ENCODE data around the gene ANKMY2.

ANKMY2 gene

DNA sequence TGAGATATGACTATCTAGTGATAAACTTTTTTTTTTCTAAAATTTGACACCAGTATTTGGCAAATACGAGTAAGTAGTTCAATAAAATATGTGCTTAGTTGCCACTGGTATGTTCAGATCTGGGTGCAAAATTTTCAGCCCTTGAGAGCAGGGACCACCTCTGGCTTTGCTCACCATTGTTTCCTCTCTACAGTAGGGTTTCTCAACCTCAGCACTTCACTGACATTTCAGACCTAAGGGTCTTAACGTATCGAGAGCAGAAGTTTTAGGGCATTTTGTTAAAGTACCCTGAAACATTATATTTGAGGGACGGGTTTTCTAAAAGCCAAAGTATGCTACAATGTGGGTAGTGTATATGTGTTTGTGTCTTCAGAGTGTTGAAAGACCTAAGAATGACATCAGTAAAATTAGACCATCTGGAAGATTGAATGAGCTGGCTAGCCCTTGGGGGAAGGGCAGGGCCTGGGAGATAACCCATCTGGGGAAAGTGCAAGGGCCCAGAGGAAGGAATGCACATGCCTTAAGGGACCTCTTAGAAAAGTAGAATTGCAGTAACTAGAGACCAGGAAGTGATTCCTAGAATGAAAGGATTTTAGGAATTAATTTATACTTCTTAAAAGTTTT, 12.2 kb upstream of the ANKMY2 start:
- no peak overlapping the region for H3K4me3 ChIP-seq (ENCODE audit: low read depth, low read length)
- TF ChIP-seq, protein P1, sequence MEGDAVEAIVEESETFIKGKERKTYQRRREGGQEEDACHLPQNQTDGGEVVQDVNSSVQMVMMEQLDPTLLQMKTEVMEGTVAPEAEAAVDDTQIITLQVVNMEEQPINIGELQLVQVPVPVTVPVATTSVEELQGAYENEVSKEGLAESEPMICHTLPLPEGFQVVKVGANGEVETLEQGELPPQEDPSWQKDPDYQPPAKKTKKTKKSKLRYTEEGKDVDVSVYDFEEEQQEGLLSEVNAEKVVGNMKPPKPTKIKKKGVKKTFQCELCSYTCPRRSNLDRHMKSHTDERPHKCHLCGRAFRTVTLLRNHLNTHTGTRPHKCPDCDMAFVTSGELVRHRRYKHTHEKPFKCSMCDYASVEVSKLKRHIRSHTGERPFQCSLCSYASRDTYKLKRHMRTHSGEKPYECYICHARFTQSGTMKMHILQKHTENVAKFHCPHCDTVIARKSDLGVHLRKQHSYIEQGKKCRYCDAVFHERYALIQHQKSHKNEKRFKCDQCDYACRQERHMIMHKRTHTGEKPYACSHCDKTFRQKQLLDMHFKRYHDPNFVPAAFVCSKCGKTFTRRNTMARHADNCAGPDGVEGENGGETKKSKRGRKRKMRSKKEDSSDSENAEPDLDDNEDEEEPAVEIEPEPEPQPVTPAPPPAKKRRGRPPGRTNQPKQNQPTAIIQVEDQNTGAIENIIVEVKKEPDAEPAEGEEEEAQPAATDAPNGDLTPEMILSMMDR (IDR thresholded peaks at IDR 0.05; ENCODE audit: insufficient read depth, low read depth, low read length, missing control alignments), result no peak
- no peak for DNase-seq (ENCODE audit: low read depth)

DNA sequence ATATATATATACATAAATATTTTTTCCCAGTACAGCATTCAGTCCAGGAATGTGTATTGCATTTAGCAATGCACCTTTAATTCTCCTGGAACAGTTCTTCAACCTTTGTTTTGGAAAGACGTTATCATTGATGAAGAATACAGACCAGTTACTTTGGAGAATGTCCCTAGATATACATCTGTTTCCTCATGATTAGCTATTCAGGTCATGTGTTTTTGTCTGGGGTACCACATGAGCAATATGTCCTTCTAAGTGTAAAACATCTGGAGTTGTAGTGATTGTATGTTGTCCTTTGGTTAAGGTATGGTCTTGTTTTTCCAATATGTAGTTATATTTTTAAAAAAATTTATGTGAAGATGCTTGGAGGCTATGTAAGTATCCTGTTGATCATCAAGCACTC, 10.6 kb upstream of the ANKMY2 start:
- TF ChIP-seq, protein P1 (IDR thresholded peaks at IDR 0.05; ENCODE audit: insufficient read depth, low read depth, low read length, missing control alignments), result no peak
- H3K4me3 ChIP-seq (ENCODE audit: low read depth, low read length), result no peak overlapping the region
- no peak for DNase-seq (ENCODE audit: low read depth)

DNA sequence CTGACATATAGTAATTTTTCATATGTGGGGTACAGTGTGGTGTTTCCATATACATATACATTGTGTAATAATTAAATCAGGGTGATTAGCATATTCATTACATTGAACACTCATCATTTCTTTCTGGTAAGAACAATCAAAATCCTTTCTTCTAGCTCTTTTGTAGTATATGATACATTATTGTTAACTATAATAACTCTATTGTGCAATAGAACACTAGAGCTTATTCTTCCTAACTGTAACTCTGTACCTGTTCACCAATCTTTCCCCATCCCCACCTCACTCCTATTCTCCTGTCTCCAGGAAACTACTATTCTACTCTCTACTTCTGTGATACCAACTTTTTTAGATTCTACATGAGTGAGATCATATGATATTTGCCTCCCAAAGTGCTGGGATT, 9.8 kb upstream of the ANKMY2 start:
- no peak for DNase-seq (ENCODE audit: low read depth)
- TF ChIP-seq, protein P1 (IDR thresholded peaks at IDR 0.05; ENCODE audit: insufficient read depth, low read depth, low read length, missing control alignments), result no peak
- no peak overlapping the region for H3K4me3 ChIP-seq (ENCODE audit: low read depth, low read length)

DNA sequence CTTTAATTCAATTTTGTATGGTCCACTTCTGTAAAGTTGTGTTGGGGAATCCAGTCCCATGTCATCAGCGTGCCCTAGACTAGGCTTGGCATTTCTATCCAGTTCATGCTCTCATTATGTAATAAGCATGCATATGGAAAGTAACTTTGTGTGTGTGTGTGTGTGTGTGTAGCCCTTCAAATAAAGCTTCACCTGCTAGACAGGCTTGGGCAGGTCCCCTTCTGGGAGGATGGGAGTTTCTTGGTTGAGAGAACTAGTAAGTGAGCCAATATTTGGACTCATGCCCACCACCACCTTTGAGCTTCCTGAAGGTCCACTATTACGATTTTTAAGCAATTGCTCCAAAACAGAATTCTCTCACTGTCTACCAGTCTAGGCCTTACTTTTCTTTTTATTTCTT, 7.3 kb upstream of the ANKMY2 start:
- TF ChIP-seq, protein P1 (IDR thresholded peaks at IDR 0.05; ENCODE audit: insufficient read depth, low read depth, low read length, missing control alignments), result no peak
- no peak overlapping the region for H3K4me3 ChIP-seq (ENCODE audit: low read depth, low read length)
- no peak for DNase-seq (ENCODE audit: low read depth)

DNA sequence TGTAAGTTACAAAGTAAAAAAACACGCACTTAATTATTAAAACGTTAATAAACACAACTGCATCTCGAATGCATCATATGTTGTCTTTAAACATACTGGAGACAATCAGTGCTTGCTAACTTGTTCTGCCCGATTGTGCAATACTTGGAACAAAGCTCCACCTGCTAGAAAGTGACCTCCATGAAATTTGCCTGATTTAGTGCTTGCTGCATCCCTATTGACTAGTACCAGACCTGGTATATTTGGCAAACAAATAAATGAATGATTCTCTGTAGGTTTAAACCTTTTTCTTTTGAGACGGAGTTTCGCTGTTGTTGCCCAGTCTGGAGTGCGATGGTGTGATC, 6.7 kb upstream of the ANKMY2 start:
- TF ChIP-seq, protein P1 (IDR thresholded peaks at IDR 0.05; ENCODE audit: insufficient read depth, low read depth, low read length, missing control alignments), result no peak
- DNase-seq (ENCODE audit: low read depth), result no peak
- H3K4me3 ChIP-seq (ENCODE audit: low read depth, low read length), result no peak overlapping the region

DNA sequence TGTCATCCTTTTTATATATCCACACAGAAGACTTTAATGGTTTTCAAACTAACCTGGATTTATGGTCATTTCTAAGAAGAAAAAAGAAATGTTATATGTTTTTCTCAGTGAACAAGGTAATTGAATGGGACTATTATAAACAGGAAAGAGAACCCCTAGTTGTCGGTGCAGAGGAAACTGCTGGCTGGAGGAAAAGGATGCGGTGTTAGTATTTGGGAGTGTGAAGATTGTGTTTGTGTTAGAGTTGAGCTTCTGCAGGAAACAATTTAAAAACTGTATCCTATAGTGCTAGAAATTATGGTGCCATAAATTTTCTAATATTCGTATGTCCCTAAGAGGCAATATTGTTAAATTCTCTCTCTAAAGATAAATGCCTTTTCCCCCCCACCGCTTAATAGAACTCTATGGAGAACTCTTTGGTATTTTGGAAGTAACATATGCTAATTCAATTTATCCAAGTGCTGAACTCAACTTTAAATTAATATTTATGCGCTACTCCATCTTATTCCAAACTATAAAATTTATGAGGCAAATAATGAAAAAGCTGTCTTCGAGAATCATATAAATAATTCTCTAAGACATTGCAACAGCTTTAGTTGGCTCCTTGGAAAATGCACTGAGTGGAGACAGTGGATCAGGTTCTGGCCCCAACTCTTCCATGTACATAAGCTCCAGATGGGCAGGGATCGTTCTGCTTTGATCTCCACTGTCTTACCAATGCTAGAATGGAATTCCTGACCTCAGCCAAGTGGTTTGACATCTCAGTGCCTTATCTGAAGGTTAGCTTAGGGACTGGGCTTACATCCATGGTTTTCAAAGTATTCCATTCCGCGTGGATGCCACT, 6.1 kb upstream of the ANKMY2 start:
- H3K4me3 ChIP-seq (ENCODE audit: low read depth, low read length), result no peak overlapping the region
- TF ChIP-seq, protein P1 (IDR thresholded peaks at IDR 0.05; ENCODE audit: insufficient read depth, low read depth, low read length, missing control alignments), result no peak
- no peak for DNase-seq (ENCODE audit: low read depth)
